ENCODE measurements around the gene KLHL3. TPM values are rescaled to one million over a fixed set of nuclear protein-coding genes. Genes with fewer than 3 reads are reported as not detected.

The KLHL3 gene
- total RNA-seq, 1 experiment from 2014 or later: 0.58 TPM

GRCh38 chr5:137708796-137709559 is 26.9 kb downstream of the KLHL3 start:
- POLR2A ChIA-PET (ENCODE audit: low non-redundant PET): interaction anchor here (0.5 kb wide), 1 partner anchor 1097 kb away, joined by 5 read pairs; no protein-coding TSS in a partner anchor

GRCh38 chr5:137708062-137708461 is 27.8 kb downstream of the KLHL3 start:
- Histone ChIP-seq H3K9me3 (ENCODE audit: low read depth, low read length, poor library complexity, severe bottlenecking) (no peaks in the 10 kb centered on the region), H3K27ac (ENCODE audit: low read depth, low read length, poor library complexity, severe bottlenecking) (no peak overlapping the region), H3K4me3 (ENCODE audit: low read depth, low read length, poor library complexity, severe bottlenecking) (no peak overlapping the region), H3K27me3 (replicated peaks; ENCODE audit: insufficient read depth, low read depth, low read length, poor library complexity) (no peaks in the 10 kb centered on the region), H3K4me1 (ENCODE audit: insufficient read depth, low read length, poor library complexity, severe bottlenecking) (no peaks in the 10 kb centered on the region), H3K36me3 (ENCODE audit: insufficient read depth, low read length, poor library complexity, severe bottlenecking) (no peaks in the 10 kb centered on the region)
- no peak for DNase-seq (ENCODE audit: low spot score)
- TF ChIP-seq EZH2 (IDR thresholded peaks at IDR 0.05; ENCODE audit: borderline replicate concordance, low read depth, low read length, poor library complexity, severe bottlenecking) (no peak), CTCF (conservative IDR thresholded peaks at IDR 0.05; ENCODE audit: low read depth, low read length) (no peak)
- CTCF ChIA-PET: no interaction called here
- BruUV-seq (replicated peaks): no TSS peak
- intact Hi-C loops (cut with micrococcal nuclease; ENCODE audit: unreplicated experiment): no loop called here
- POLR2A ChIA-PET (ENCODE audit: low non-redundant PET): interaction anchor here (0.5 kb wide), 1 partner anchor 1096 kb away, joined by 5 read pairs; no protein-coding TSS in a partner anchor

More at GRCh38 chr5:137708796-137709559, 26.9 kb downstream of the KLHL3 start:
- TF ChIP-seq EZH2 (IDR thresholded peaks at IDR 0.05; ENCODE audit: borderline replicate concordance, low read depth, low read length, poor library complexity, severe bottlenecking): no peak
- no peak for TF ChIP-seq CTCF (conservative IDR thresholded peaks at IDR 0.05; ENCODE audit: low read depth, low read length)
- BruUV-seq (replicated peaks): no TSS peak
- Histone ChIP-seq H3K4me3 (ENCODE audit: low read depth, low read length, poor library complexity, severe bottlenecking) (no peak overlapping the region), H3K27ac (ENCODE audit: low read depth, low read length, poor library complexity, severe bottlenecking) (no peak overlapping the region), H3K36me3 (ENCODE audit: insufficient read depth, low read length, poor library complexity, severe bottlenecking) (no peaks in the 10 kb centered on the region), H3K9me3 (ENCODE audit: low read depth, low read length, poor library complexity, severe bottlenecking) (no peaks in the 10 kb centered on the region), H3K4me1 (ENCODE audit: insufficient read depth, low read length, poor library complexity, severe bottlenecking) (no peaks in the 10 kb centered on the region), H3K27me3 (replicated peaks; ENCODE audit: insufficient read depth, low read depth, low read length, poor library complexity) (no peaks in the 10 kb centered on the region)
- CTCF ChIA-PET: no interaction called here
- no peak for DNase-seq (ENCODE audit: low spot score)
- intact Hi-C loops (cut with micrococcal nuclease; ENCODE audit: unreplicated experiment): no loop called here

- no peaks in the 10 kb centered on the region for H3K27me3 ChIP-seq (replicated peaks; ENCODE audit: insufficient read depth, low read depth, low read length, poor library complexity)
- ChIA-PET POLR2A (ENCODE audit: low non-redundant PET) (no interaction called here), CTCF (no interaction called here)
- H3K9me3 ChIP-seq (ENCODE audit: low read depth, low read length, poor library complexity, severe bottlenecking): no peaks in the 10 kb centered on the region
- H3K4me1 ChIP-seq (ENCODE audit: insufficient read depth, low read length, poor library complexity, severe bottlenecking): no peaks in the 10 kb centered on the region
- H3K36me3 ChIP-seq (ENCODE audit: insufficient read depth, low read length, poor library complexity, severe bottlenecking): no peaks in the 10 kb centered on the region
- no TSS peak for BruUV-seq (replicated peaks)
- TF ChIP-seq CTCF (conservative IDR thresholded peaks at IDR 0.05; ENCODE audit: low read depth, low read length) (no peak), EZH2 (IDR thresholded peaks at IDR 0.05; ENCODE audit: borderline replicate concordance, low read depth, low read length, poor library complexity, severe bottlenecking) (no peak)
- no peak overlapping the region for H3K4me3 ChIP-seq (ENCODE audit: low read depth, low read length, poor library complexity, severe bottlenecking)
- no peak for DNase-seq (ENCODE audit: low spot score)
- intact Hi-C loops (cut with micrococcal nuclease; ENCODE audit: unreplicated experiment): no loop called here
- H3K27ac ChIP-seq (ENCODE audit: low read depth, low read length, poor library complexity, severe bottlenecking): no peak overlapping the region
These were observed 29.0 kb downstream of the KLHL3 start for GRCh38 chr5:137706841-137707240.

All from A673 (cell line).